GM12878 (cell line): ENCODE data around the gene MINAR2. TPM values are rescaled to one million over a fixed set of nuclear protein-coding genes. Genes with fewer than 3 reads are reported as not detected.

Source experiments
- BACH1 ChIP-seq: fragments of 450-650 bp; IDR thresholded peaks from 2 replicates; pipeline ENCODE4 v1.6.1; 2017; ENCODE audit warnings: mild to moderate bottlenecking, borderline replicate concordance
- CREM ChIP-seq: IDR thresholded peaks from 2 replicates; pipeline ENCODE4 v1.6.1; 2014; ENCODE audit warnings: antibody characterized with exemption, low read depth
- FOS ChIP-seq: IDR thresholded peaks from 3 replicates; pipeline ENCODE4 v1.6.1; 2011; ENCODE audit warnings: borderline replicate concordance; ENCODE audit not compliant: insufficient read length; ENCODE audit errors: extremely low read depth
- JUNB ChIP-seq: IDR thresholded peaks from 2 replicates; pipeline ENCODE4 v1.6.1; 2016; ENCODE audit warnings: antibody characterized with exemption, mild to moderate bottlenecking
- SREBF1 ChIP-seq: IDR thresholded peaks from 2 replicates; pipeline ENCODE4 v1.6.1; 2012; ENCODE audit warnings: mild to moderate bottlenecking, low read length
- polyA plus RNA-seq, 11 experiments: library from polyadenylated mRNA; depleted of rRNA in 4 of 11; unstranded in 6 of 11; stranded (reverse) in 5 of 11; fragments of >200 nt; fragmentation: Nextera tagmentation in 4 of 11; fragmentation: Illumina TruSeq in 1 of 11; extraction: Ambion mirVana in 4 of 11; extraction: Trizol in 1 of 11; gene quantifications; 1 replicate in 1 of 11; 2 replicates in 10 of 11; pipeline versions ENCODE4 v1.2.1 to v1.2.3, GENCODE V29; 2011 to 2016; ENCODE audit warnings: inconsistent platforms in 2 of 11, missing spikeins in 2 of 11, low read depth in 1 of 11
- total RNA-seq, 4 experiments: library from RNA; depleted of rRNA in 3 of 4; stranded (reverse); fragments of >200 nt in 3 of 4; fragmentation: Illumina TruSeq in 1 of 4; extraction: Trizol in 1 of 4; gene quantifications; 2 replicates each; pipeline versions ENCODE4 v1.2.1 to v1.2.3, GENCODE V29; 2013 to 2021
- TF ChIP-seq, protein P1 (sequence below): fragments of 450-650 bp; IDR thresholded peaks from 2 replicates; pipeline ENCODE4 v1.6.1; 2014; ENCODE audit warnings: mild to moderate bottlenecking

MINAR2 gene
- total and polyA plus RNA-seq, 10 of the 15 experiments (the other 5 are each of a cell fraction or from before 2014, with no cell fraction given): 0.03 to 0.07 TPM; not detected in 8

DNA sequence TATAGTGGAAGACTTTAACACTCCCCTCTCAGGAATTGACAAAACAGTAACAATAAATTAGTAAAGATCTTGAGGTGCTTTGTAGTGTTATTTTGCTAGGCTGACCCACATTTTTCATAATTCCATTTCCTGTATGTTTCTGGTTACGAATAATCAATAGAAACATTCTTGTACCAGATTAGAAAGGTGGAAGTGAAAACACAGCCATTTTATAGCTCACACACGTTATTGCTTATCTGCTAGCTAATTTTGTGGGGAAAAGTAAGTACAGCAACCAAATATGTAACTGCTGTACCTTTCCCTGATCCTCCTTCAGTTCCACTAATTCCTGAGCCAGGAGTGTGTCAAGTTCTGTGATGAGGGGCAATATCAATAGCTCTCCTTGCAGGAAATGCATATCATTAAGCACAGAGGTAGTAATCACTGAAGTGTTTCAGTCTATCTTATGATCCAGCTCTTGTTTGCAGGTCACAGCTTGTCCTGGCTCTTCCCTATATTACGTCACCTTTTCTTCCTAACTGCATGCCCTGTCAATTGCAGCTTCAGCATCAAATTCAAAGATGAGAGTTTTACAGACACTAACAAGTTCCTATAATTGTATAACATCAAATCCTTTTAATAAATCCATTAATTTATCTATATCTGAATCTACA, 59.4 kb downstream of the MINAR2 start (continued):
- TF ChIP-seq, protein P1, sequence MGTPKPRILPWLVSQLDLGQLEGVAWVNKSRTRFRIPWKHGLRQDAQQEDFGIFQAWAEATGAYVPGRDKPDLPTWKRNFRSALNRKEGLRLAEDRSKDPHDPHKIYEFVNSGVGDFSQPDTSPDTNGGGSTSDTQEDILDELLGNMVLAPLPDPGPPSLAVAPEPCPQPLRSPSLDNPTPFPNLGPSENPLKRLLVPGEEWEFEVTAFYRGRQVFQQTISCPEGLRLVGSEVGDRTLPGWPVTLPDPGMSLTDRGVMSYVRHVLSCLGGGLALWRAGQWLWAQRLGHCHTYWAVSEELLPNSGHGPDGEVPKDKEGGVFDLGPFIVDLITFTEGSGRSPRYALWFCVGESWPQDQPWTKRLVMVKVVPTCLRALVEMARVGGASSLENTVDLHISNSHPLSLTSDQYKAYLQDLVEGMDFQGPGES: no peak
- TF ChIP-seq BACH1 (no peak), FOS (no peak), JUNB (no peak), SREBF1 (no peak), CREM (no peak)
- TF ChIP-seq, all 136 proteins: peak for 0

Other genes with a start within 250 kb of the MINAR2 start
- not detected in 2 replicates for gene CHSY3, start 156.4 kb downstream of the MINAR2 start, total RNA-seq (2014; rRNA removed)
- not detected in 2 replicates for gene CHSY3, start 156.4 kb downstream of the MINAR2 start, total RNA-seq (2014; rRNA removed; fragmentation: Illumina TruSeq; extraction: Trizol)
- not detected in 2 replicates for gene CHSY3, start 156.4 kb downstream of the MINAR2 start, total RNA-seq (2021)
- gene CHSY3, start 156.4 kb downstream of the MINAR2 start, polyA plus RNA-seq (2011; rRNA removed): not detected in 2 replicates
- gene CHSY3, start 156.4 kb downstream of the MINAR2 start, polyA plus RNA-seq (2014; fragmentation: Illumina TruSeq; extraction: Trizol): not detected in 2 replicates
- not detected for gene CHSY3, start 156.4 kb downstream of the MINAR2 start, polyA plus RNA-seq (2014; fragmentation: Nextera tagmentation; extraction: Ambion mirVana)
- gene CHSY3, start 156.4 kb downstream of the MINAR2 start, polyA plus RNA-seq (2014; rRNA removed): not detected in 2 replicates
- gene CHSY3, start 156.4 kb downstream of the MINAR2 start, polyA plus RNA-seq (2016; fragmentation: Nextera tagmentation; extraction: Ambion mirVana): not detected